Epithelial cell of proximal tubule (primary cell): Measurements from ENCODE around the gene MAP3K2. TPM values are rescaled to one million over a fixed set of nuclear protein-coding genes. Genes with fewer than 3 reads are reported as not detected.

ENCODE experiments used
- DNase-seq: peaks from one replicate; pipeline ENCODE4 v3.0.0-alpha.2; 2011; ENCODE audit warnings: low read depth
- H3K4me3 ChIP-seq: 2 replicates; pipeline ENCODE4 v1.5.1; 2011; ENCODE audit warnings: low read depth, mild to moderate bottlenecking, low read length
- CTCF ChIP-seq: conservative IDR thresholded peaks from 2 replicates; pipeline ENCODE4 v1.5.1; 2012; ENCODE audit warnings: low read depth, mild to moderate bottlenecking, low read length
- total RNA-seq: library from RNA; depleted of rRNA; stranded (reverse); fragments of >200 nt; gene quantifications from 2 replicates; pipeline ENCODE4 v1.2.3, GENCODE V29; 2015

The MAP3K2 gene
- total RNA-seq, 1 donor from 2014 or later = 22.4 TPM

GRCh38 chr2:127277028-127277427 lies 110.7 kb downstream of the MAP3K2 start:
- no peak for DNase-seq
- no peak overlapping the region for H3K4me3 ChIP-seq

GRCh38 chr2:127275789-127276188 lies 112.0 kb downstream of the MAP3K2 start:
- no peak overlapping the region for H3K4me3 ChIP-seq
- DNase-seq = no peak
- TF ChIP-seq CTCF = no peak

More at GRCh38 chr2:127277028-127277427, 110.7 kb downstream of the MAP3K2 start:
- TF ChIP-seq CTCF = no peak

- DNase-seq = no peak
- no peak for TF ChIP-seq CTCF
- H3K4me3 ChIP-seq = no peak overlapping the region
Measured at GRCh38 chr2:127275356-127275755, 112.4 kb downstream of the MAP3K2 start.

- TF ChIP-seq CTCF = no peak
- H3K4me3 ChIP-seq = no peak overlapping the region
- DNase-seq = no peak
Measured at GRCh38 chr2:127270663-127271062, 117.1 kb downstream of the MAP3K2 start.

- TF ChIP-seq CTCF = no peak
- no peak for DNase-seq
- no peak overlapping the region for H3K4me3 ChIP-seq
Measured at GRCh38 chr2:127261804-127262406, 125.9 kb downstream of the MAP3K2 start.

- no peak for DNase-seq
- no peak for TF ChIP-seq CTCF
- no peak overlapping the region for H3K4me3 ChIP-seq
Measured at GRCh38 chr2:127259355-127259754, 128.4 kb downstream of the MAP3K2 start.

GRCh38 chr2:127256866-127257265 lies 130.9 kb downstream of the MAP3K2 start:
- H3K4me3 ChIP-seq = no peak overlapping the region
- no peak for TF ChIP-seq CTCF

More at GRCh38 chr2:127256866-127257265, 130.9 kb downstream of the MAP3K2 start:
- DNase-seq = no peak
